GM18870 (cell line): ENCODE measurements around the gene BIN2.
"Not testable (repeated sequence)": the region's sequence is repeated elsewhere in the genome, so short reads cannot be mapped to it uniquely, and the experiment has no call there.

Experiments
- ATAC-seq: cut with Tn5 transposase; IDR thresholded peaks from one replicate; pipeline ENCODE4 v1.9.1; 2021; ENCODE audit warnings: moderate library complexity; ENCODE audit not compliant: unreplicated experiment

Gene BIN2

DNA sequence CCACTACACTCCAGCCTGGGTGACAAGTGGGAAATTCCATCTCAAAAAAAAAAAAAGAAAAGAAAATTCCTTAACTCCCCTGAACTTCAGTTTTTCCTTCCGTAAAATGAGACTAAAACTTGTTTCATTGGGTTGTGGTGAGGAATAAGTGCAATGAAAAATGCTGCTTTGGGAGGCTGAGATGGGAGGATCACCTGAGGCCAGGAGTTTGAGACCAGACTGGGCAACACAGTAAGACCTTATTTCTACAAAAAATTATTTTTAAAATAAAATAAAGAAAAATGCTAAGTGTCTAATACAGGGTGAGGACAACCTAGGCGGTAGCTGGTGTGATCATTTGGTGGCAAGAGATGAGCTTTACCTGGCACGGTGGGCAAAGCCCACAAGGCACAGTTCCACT lies 60.6 kb downstream of the BIN2 start:
- no peak for ATAC-seq

DNA sequence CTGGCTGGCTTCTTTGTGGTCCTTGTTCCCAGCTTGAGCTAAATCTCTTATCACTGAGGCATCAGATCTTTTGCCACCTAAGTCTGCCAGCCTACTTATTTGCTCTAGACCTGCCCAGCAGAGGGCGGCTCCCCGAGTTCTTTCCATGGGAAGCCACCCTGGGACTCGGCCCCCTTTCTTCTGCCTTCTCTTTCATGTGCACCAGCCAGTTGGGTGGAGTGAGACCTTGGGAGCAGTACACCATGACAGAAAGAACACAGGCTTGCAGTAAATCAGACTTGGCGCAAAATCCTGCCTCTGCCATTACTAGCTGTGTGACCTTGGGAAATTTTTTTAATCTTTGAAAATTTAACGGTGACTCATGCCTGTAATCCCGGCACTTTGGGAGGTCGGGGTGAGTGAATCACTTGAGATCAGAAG lies 61.2 kb downstream of the BIN2 start:
- no peak for ATAC-seq

DNA sequence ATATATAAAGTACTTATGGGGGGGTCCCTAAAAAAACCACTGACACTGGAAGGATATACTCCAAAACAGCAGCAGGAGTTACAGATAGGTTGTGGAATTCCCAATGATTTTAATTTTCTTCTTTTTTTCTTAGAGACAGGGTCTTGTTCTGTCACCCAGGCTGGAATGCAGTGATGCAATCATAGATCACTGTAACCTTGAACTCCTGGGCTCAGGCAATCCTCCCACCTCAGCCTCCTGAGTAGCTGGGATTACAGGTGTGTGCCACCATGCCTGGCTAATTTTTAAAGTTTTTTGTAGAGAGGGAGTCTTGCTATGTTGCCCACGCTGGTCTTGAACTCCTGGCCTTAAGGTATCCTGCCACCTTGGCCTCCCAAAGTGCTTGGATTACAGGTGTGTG lies 64.4 kb downstream of the BIN2 start:
- not testable (repeated sequence) for ATAC-seq

DNA sequence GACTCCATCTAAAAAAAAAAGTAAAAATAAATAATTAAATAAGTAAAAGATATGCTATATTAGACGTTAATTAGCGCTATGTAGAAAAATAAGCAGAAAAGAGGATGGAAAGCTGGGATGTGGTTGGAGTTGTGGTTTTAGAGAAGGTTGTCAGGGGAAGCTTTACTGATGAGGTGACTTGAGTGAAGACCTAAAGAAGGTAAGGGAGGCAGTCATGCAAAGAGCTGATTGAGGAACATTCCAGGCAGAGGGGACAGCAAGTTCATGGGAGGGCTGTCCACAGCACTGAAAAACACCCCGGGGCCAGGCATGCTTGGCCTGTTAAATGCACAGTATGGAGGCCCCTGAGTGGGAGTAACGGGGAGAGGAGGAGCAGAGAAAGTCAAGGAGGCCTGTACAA lies 69.4 kb downstream of the BIN2 start:
- no peak for ATAC-seq

DNA sequence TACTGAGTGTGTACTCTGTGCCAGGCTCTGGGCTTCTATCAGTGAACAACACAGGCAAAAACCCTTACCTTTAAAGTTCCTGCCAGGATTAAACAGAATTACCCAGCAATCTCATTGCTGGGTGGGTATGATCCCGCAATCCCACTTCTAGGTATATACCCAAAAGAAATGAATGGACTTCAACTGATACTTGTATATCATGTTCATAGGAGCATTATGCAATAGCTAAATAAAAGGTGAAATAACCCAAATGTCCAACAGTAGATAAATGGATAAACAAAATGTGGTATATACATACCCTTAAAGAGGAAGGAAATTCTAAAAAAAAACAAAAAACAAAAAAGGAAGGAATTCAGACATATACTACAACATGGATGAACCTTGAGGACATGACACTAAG lies 70.7 kb downstream of the BIN2 start:
- no peak for ATAC-seq

DNA sequence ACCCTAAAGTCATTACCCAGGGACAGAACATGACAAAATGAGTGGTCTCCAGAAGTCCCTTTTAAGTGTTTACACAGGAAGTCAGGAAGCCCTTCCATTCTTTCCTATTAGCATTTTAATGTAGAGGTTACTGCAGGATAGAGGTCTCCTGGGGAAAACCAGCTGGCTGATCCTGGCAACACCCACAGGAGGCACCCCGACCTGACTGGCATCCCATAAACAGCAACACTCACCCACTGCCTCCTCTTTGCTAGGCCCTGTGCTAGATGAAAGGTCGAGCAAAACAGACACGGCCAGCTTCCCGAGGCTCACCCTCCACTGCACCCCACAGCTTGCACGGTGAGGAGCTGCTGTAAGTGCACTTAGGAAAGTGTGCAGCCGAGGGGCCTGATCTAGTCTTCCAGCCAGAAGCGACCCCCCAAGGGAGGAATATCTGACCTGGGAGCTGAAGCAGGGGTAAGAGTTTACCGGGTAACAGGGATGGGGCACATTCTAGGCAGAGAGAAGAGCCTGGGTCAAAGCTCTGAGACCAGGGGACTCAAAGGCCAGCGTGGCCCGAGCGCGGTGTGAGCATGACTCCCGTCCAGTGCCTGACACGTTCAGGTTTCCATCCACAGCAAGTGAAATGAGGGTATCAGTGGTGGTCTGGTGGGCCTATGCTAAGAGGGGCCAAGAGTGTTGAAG lies 76.3 kb downstream of the BIN2 start:
- no peak for ATAC-seq

DNA sequence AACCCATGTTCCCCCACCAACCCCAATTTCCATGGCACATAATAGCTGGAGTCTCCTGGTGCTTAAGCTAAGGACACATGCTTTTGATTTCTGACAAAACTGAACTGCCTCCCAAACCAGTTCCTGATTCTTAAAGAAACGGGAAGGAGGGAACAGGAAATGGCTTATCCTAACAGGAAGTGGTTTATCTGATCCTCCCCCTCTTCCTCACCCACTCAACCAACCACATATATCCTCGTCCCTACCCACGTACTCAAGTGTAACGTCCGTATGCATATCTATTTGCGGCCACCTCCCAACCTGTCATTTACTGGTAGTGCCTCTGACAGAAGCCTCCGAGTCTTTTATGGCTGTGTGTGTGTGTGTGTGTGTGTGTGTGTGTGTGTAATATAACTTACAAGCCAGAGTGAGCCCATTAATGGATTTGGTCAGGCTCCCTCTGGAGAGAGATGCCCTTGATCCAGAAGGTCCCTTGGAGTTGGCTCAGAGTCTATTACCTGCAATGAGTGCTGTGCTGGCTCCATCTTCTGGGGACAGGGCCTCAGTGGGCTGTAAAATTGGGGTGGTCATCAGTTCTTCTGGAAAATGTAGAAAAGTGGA lies 77.6 kb downstream of the BIN2 start:
- ATAC-seq = no peak

DNA sequence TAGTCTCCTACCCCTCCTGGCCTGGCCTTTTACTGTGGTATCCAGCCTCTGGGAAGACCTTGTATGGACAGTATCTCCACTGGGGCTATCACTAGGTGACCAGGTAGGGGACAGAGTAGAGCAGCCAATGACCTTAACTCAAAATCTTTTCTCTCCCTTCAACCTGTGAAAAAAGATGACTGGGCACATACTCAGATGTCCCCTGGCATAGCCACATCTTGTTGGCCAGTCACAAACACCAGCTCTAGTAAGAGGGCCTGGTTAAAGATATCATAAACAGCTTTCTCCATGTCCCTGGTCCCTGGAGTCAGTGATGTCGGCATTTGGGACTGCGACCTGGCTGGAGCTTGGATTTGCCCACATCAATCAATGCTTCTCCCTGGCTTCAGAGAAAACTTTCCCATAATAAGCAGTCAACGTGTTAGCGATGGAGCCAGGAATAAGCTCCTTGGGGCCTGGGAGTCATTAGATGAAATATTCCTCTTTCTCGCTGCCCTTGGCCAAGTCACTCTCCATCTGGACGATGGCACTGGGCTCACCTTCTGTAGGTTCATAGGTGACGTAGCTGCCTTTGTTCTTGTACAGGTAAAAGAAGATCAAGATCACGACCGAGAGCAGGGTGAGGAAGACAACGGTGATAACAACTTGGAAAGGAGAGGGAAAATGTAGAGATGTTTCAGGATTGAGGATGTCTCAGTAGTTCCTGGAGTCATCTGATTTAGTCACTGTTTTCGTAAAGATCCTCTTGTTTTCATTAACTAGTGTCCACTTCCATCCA lies 78.3 kb downstream of the BIN2 start:
- ATAC-seq = no peak

DNA sequence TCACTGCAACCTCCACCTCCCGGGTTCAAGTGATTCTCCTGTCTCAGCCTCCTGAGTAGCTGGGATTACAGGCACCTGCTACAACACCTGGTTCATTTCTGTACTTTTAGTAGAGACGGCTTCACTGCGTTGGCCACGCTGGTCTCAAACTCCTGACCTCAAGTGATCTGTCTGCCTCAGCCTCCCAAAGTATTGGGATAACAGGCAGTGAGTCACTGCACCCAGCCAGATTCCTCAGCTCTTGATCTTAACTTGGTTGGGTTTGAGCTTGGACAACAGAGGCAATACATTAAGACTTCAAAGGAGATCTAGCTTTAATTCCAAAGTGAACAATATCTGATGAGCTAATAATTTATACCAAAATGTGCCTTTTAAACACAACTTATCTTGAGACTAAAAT lies 79.7 kb downstream of the BIN2 start:
- ATAC-seq = no peak

DNA sequence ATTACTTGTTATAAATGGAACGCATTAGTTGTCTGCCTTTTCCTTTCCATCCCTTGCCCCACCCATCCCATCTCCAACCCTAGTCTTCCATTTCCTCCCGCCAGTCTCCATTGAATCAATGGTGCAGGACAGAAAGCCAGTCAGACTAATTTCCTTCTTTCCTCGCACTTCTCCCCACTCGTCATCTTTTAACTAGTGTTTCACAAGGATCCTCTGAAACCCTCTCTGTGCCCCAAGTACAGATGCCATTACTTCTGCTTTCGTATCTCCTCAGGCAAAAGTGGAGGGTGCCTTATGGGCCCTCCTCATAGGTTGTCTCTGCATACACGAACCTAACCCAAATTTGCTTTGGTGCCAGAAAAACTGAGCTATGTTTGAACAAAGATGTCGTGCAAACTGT lies 81.1 kb downstream of the BIN2 start:
- no peak for ATAC-seq

DNA sequence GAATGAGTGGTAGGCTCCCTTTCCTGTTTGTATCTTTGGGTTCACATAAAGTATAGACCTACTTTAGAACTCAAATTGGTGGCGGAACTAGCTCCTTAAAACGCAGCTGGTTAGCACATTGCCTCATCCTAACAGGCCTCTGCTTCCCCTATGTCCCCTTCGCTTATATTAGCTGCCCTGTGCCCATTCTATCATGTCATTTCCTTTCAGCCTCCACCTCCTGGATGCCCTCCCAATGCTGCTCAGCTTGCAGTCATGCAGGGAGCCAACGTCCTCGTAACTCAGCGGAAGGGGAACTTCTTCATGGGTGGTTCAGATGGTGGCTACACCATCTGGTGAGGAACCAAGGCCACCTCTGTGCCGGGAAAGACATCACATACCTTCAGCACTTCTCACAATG lies 81.9 kb downstream of the BIN2 start:
- no peak for ATAC-seq

DNA sequence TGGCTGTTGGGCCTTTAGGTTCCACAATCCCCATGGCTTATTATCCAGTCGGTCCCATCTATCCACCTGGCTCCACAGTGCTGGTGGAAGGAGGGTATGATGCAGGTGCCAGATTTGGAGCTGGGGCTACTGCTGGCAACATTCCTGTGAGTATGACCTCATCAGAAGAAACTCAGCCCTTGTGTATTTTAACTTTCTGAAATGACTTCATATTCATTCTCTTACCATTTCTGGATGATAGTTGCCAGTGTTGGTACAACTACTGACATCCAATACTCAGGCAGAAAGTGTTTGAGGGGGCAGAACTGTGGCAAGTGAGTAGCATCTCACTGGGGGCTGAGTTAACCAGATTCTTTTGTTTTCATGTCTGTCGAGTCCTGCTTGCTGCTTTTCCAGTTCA lies 83.0 kb downstream of the BIN2 start:
- ATAC-seq = no peak

DNA sequence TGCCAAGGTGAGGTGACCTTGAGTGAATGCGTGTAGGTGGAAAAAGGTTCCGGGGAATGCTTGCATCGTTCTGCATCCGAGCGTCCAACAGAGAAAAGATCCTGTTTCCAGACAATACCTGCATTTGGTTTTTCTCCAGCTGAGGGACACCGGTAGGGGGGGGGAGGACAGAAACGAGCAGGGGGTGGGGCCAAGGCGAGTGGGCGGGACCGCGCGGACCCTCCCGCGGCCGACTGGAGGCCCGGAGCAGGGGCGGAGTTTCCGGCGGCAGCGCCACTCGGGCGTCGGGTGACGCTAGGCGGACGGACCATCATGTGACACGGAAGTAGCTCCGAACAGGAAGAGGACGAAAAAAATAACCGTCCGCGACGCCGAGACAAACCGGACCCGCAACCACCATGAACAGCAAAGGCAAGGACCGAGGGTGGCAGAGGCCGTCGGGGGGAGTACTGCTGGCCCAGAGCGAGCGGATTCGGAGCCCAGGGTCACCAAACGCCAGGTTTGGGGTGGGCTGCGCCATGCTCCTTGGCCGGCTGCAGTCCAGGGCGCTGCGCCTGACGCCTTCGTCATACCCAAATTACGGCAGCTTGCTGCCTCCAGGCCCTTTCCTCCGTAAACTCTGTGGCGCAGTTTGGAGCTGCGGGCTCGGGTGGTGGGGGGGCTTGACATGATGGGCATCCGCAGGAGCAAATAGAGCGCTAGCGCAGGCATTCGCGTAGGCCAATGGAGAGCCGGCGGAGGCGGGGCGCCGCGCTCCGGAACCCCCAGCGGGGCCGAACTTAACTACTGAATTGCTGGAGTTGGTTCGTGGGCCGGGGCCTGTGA lies 85.3 kb downstream of the BIN2 start, which contains the start of gene DAZAP2:
TSS of gene DAZAP2 (plus strand) at position 317 of the 825 bp plus-strand sequence. CDS start at position 399, 82 bp downstream.
- ATAC-seq = peak; percentile 77

DNA sequence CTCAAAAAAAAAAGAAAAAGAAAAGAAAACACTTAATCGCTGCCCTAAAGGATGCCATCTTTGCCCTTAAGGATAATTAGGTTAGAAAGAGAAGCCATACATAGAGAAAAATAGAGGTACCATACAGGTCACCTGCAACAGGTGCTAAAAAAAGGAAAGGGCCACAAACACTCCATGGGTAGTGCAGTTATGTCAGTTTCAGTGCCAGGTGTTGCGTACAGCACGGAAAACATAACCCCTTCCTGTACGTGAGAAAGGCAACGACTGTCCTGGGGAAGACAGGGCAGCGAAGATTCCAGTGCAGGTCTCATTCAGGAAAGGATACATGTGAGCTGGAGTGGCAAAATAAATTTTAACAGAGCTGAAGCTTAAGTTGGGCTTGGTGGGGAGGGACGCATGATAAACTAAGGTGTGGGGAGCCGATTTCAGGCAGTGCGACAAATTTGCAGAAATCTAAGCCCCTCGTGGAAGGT lies 85.9 kb downstream of the BIN2 start:
- ATAC-seq = peak; percentile 5

DNA sequence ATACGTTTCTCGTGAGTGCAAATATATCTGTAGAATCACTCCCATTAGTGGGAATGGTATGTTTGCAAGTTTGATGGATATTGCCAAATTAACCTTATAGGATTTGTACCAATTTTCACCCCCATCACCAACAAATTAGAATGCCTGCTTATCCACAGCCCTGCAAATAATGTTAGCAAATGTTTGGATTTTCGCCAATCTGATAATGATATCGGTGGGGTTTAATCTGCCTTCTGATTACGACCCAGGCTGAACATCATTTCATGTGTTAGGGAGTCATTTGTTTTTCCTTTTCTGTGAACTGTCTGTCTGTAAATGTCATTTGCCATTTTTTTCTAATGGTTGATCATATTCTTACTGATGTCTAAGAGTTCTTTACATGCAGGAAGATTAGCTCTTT lies 89.4 kb downstream of the BIN2 start:
- ATAC-seq = no peak

DNA sequence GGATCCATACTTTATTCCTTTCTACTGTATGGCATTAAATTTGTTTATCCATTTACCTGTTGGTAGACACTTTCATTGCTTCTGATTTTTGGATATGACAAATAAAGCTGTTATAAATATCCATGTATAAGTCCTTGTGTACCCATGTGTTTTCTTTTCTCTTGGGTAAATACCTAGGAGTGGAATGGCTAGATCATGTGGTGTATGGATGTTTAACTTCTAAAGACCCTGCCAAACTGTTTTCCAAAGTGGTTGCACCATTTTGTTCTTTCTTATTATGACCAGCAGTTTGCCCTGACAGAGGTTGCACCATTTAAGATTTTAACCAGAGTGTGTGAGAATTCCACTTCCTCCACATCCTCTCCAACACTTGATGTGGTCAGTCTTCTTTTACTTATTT lies 91.3 kb downstream of the BIN2 start:
- no peak for ATAC-seq
